NCI-H1105 treated with DMSO at 0.1 percent for 48 hours (cell line): Measurements from ENCODE around the gene STEAP4.
"Not testable (repeated sequence)": the region's sequence is repeated elsewhere in the genome, so short reads cannot be mapped to it uniquely, and the experiment has no call there.

ENCODE experiments used
- DNase-seq: peaks from one replicate; lab custom pipeline; 2025; lab: John Stamatoyannopoulos, UW

The STEAP4 gene

GRCh38 chr7:88312061-88312663, 5.5 kb upstream of the STEAP4 start:
- DNase-seq = no peak

GRCh38 chr7:88311675-88312036, 5.0 kb upstream of the STEAP4 start:
- no peak for DNase-seq

DNA sequence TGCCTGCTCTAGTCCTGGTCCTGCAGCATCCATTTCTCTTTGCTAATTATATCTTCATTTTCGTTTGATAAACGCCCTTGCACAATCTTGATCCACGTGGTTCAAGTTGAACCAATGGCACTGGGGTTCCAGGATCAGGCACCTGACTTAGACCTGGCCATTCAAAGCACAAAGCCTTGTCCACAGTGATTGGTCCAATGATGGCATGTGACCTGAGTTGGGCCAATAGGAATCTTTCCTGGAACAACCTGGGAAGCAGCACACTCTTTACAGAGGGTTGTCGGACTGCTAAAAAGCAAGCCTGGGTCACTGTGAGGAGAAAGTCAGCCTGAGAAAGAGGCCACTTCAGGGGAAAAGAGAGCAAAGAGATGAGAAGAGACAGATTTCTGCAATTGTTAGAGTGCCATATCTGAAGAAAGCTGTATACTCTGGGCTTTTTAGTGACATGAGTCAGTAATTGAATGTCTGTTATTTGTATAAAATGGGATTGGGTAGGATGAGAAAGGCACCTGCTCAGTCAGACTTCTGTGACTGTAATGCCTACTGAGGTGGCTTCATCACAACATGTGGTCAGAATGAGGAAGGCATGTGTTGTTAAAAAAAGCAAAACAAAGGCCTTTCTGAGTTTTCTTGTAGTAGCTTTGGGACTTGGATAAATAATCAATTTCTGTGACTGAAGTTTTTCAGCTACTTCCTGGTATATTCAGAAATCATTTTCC, 4.4 kb upstream of the STEAP4 start:
- no peak for DNase-seq

- DNase-seq = no peak
These were observed 3.1 kb upstream of the STEAP4 start for GRCh38 chr7:88309819-88310218.

DNA sequence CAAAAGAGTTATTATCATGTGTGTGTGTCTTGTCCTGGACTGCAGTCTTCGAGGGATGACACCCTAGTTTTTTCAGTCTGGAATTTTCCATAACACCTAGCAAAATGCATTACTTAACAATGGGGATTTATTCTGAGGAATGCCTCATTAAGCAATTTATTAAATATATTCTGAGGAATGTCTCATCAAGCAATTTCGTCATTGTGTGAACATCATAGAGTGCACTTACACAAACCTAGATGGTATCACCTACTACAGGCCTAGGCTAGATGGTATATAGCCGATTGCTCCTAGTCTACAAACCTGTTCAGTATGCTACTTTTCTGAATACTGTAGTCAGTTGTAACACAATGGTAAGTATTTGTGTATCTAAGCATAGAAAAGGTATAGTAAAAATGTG, 1.1 kb upstream of the STEAP4 start:
- no peak for DNase-seq

DNA sequence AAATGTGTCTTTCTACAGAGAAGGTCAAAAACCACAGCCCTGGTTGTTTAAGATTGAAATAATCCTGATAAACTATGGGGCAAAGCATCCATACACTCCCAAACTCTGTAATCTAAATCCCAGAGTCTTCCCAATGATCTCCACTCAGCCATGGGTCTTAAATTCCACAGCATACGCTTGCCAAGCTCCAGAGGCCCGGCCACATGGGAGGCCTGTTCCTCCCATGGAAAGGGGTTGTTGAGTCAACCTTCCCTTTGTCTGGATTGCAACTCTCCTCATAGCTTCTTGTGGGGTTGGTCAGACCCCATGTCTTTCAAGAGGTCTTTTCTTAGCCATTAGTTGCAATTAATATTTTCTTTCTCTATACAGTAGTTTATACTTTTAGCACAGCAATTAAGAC, 718 bp upstream of the STEAP4 start:
- DNase-seq = no peak

- DNase-seq = no peak
These were observed 1.6 kb downstream of the STEAP4 start for GRCh38 chr7:88305044-88305443.

DNA sequence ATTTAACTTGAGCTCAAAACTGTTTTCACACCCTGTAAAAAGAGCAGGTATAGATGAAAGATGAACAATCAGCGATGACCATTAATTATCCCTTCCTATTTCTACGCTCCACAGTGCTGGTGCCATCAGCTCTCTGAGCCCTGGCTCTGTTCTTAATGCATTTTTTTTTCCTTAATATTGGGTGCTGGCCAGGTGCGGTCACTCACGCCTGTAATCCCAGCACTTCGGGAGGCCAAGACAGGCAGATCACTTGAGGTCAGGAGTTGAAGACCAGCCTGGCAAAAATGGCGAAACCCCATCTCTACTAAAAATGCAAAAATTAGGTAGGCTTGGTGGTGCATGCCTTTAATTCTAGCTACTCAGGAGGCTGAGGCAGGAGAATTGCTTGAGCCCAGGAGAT, 4.2 kb downstream of the STEAP4 start:
- DNase-seq = no peak

DNA sequence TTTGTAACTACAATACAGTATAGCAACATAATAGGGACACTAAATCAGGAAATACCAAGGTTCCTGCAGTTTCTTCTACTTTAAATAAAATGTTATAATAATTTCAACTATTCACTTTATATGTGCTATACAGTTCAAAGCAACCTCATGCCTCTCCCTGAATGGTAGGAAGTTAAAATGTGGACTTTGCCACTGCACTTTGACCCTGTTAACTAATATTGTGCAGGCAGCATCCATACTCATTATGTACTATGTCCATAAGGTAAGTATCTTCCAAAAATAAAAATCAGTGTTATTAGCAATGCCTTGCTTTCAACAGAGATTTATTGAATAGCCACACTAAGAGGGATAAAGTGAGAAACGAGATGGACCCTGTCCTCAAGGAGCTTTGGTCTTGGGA, 4.8 kb downstream of the STEAP4 start:
- no peak for DNase-seq

- DNase-seq = no peak
These were observed 6.2 kb downstream of the STEAP4 start for GRCh38 chr7:88300401-88300945.

DNA sequence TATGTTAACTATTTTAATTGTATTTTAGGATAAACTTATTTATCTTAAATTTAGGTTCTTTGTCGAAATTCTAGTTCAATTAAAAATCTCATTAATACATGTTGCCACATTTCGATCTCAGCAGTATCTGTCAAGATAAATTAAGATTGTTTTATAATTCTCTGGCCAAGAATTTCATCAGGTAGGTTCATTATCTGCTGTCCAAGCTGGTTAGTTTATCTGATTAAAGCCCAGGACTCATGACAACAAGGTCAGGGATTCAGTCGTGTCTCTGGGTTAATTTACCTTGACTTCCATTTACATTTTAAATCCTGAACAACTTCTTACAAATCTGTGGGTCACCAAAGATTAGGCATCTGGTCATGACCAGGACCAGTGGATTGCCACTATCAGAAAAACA, 7.6 kb downstream of the STEAP4 start:
- no peak for DNase-seq

DNA sequence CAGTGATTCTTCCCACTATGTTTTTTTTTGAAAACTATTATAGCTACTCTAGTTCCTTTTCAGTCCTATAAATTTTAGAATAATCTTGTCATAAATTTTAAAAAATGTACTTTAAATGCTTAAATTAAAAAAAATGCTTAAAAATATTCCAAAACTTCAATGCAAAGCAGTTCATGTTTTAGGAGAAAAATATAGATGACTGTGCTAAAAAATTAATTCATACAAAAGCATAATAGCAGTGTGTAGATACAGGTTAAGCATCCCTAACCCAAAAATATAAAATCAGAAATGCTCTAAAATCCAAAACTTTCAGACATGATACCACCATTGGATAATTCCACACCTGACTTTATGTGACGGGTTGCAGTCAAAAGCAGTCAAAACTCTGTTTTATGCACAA, 12.8 kb downstream of the STEAP4 start:
- DNase-seq = no peak

- no peak for DNase-seq
These were observed 15.1 kb downstream of the STEAP4 start for GRCh38 chr7:88291398-88292173.

- DNase-seq = no peak
These were observed 16.2 kb downstream of the STEAP4 start for GRCh38 chr7:88290491-88290890.

DNA sequence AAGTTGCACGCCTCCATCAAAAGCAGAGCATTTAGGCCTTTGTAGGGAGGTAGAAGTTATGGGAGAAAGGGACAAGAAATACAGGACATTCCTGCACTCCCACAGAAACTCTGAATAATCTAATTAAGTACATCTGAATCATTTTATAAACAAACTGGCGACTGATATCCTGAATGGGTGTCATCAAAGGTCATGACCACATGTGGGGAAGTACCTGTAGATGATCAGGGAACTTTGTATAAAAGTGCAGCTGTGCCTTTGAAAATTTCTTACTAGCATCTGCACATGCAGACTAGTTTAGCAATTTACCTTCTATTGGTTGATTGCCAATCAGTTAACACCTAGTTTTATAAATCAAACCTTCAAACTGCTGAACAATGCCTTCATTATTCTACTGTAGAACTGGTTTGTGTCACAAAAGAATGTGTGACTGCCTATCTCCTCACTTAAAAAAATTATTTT, 17.1 kb downstream of the STEAP4 start:
- DNase-seq = no peak

GRCh38 chr7:88281749-88282148, 24.9 kb downstream of the STEAP4 start:
- DNase-seq = no peak

GRCh38 chr7:88280801-88281200, 25.9 kb downstream of the STEAP4 start:
- DNase-seq = no peak

DNA sequence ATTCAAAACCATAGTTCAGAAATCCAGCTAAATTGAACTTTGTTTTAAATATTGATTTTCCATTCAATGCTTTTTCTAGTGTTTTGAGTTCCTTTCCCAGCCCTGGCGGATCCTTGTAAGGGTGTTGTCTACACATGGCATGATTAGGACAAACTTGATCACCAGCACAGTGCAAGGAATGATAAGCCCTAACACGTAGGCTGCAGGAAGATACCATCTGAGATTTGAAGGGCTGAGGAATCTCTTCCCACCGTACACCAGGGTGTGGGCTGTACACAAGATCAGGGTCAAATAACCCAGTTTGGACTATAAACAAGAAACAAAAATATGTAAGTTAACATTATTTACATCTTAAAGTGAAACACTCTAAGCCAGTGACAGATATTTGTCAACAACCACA, 27.4 kb downstream of the STEAP4 start:
- no peak for DNase-seq

- no peak for DNase-seq
These were observed 27.8 kb downstream of the STEAP4 start for GRCh38 chr7:88278881-88279280.

GRCh38 chr7:88276605-88277153, 30.0 kb downstream of the STEAP4 start:
- DNase-seq = no peak

DNA sequence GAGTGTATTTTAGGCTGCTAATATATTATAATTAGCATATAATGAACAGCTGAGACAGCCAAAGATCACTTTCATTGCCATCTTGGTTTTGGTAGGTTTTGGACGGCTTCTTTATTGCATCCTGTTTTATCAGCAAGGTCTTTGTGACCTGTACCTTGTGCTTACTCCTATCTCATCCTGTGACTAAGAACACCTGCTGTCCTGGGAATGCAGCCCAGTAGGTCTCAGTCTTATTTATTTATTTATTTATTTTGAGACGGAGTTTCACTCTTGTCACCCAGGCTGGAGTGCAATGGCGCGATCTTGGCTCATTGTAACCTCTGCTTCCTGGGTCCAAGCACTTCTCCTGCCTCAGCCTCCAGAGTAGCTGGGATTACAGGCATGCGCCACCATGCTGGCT, 31.8 kb downstream of the STEAP4 start:
- not testable (repeated sequence) for DNase-seq

DNA sequence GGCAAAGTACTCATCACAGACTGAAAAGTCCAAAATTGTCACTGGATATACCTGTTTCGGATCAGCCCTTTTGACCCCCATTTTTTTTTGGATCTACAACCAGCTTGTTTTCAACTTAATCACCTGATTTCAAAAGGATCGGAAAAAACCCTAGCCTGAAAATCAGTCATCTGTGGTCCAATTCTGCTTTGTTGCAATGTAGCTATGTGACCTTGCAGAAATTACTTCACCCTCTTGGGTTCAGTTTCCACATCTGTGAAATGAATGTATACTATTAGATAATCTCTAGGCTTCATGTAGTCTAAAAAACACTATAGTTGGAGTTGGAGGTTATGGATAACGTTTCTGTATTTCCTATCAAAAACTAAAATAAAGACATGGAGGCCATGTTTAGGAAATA, 37.1 kb downstream of the STEAP4 start:
- no peak for DNase-seq

DNA sequence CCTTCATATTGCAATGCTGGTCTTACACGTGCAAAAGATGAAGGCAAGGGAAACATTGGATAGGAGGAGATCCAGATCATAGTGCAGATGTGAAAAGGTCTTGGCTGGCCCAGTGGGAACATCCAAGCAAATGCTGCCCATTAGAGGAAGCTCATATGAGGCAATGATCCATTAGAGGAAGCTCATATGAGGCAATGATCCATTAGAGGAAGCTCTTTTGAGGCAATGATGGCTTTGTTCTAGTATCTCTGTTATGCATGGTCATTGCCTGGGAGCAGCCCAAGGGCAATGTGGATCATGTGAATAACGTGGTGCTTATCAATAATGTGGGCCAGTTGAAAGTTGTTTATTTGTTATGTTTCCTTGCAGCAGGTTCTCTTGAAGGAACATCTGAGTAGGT, 37.8 kb downstream of the STEAP4 start:
- no peak for DNase-seq
